Neural cell (in vitro differentiated cells): ENCODE measurements around the gene SECTM1.

ENCODE experiments used
- CTCF ChIP-seq: fragments of 450-650 bp; IDR thresholded peaks from 2 replicates; pipeline ENCODE4 v1.5.1; 2014; ENCODE audit warnings: antibody characterized with exemption, mild to moderate bottlenecking, moderate library complexity; ENCODE audit not compliant: poor library complexity, severe bottlenecking
- EP300 ChIP-seq: fragments of 450-650 bp; conservative IDR thresholded peaks from 2 replicates; pipeline ENCODE4 v1.6.1; 2014; ENCODE audit warnings: antibody characterized with exemption, mild to moderate bottlenecking, moderate library complexity; ENCODE audit not compliant: poor library complexity, severe bottlenecking
- EZH2 ChIP-seq: fragments of 200-600, 300-800 bp; shearing (Covaris generic), sonication (generic); IDR thresholded peaks from 2 replicates; pipeline ENCODE4 v1.6.1; 2014; ENCODE audit warnings: antibody characterized with exemption, low read length, borderline replicate concordance, mild to moderate bottlenecking; ENCODE audit not compliant: insufficient read depth, poor library complexity, severe bottlenecking
- POLR2AphosphoS5 ChIP-seq: IDR thresholded peaks from 2 replicates; pipeline ENCODE4 v1.6.1; 2012
- RAD21 ChIP-seq: fragments of 450-650 bp; conservative IDR thresholded peaks from 2 replicates; pipeline ENCODE4 v1.6.1; 2014; ENCODE audit warnings: antibody characterized with exemption, mild to moderate bottlenecking, moderate library complexity
- REST ChIP-seq: IDR thresholded peaks from 2 replicates; pipeline ENCODE4 v1.6.1; 2012; ENCODE audit warnings: borderline replicate concordance
- SMC3 ChIP-seq: fragments of 450-650 bp; conservative IDR thresholded peaks from 2 replicates; pipeline ENCODE4 v1.6.1; 2014; ENCODE audit warnings: antibody characterized with exemption, mild to moderate bottlenecking, moderate library complexity; ENCODE audit not compliant: poor library complexity
- TAF1 ChIP-seq: IDR thresholded peaks from 2 replicates; pipeline ENCODE4 v1.6.1; 2012; ENCODE audit warnings: low read depth

- no peak for TF ChIP-seq CTCF
- TF ChIP-seq TAF1, result peak; percentile 82
- peak; percentile 82 for TF ChIP-seq EP300
- TF ChIP-seq EZH2, result no peak
- peak; percentile 91 for TF ChIP-seq REST
- peak; percentile 16 for TF ChIP-seq SMC3
- TF ChIP-seq POLR2AphosphoS5, result peak; percentile 91
- no peak for TF ChIP-seq RAD21
These were observed 60.0 kb downstream of the SECTM1 start, which contains the start of gene CSNK1D for GRCh38 chr17:82273327-82274133.
